GM19467 (cell line): ENCODE data around the gene PC.
"Not testable (repeated sequence)": the region's sequence is repeated elsewhere in the genome, so short reads cannot be mapped to it uniquely, and the experiment has no call there.

Experiments
- ATAC-seq: cut with Tn5 transposase; IDR thresholded peaks from one replicate; pipeline ENCODE4 v1.9.1; 2021; ENCODE audit warnings: mild to moderate bottlenecking, moderate library complexity; ENCODE audit not compliant: unreplicated experiment

The PC gene, protein sequence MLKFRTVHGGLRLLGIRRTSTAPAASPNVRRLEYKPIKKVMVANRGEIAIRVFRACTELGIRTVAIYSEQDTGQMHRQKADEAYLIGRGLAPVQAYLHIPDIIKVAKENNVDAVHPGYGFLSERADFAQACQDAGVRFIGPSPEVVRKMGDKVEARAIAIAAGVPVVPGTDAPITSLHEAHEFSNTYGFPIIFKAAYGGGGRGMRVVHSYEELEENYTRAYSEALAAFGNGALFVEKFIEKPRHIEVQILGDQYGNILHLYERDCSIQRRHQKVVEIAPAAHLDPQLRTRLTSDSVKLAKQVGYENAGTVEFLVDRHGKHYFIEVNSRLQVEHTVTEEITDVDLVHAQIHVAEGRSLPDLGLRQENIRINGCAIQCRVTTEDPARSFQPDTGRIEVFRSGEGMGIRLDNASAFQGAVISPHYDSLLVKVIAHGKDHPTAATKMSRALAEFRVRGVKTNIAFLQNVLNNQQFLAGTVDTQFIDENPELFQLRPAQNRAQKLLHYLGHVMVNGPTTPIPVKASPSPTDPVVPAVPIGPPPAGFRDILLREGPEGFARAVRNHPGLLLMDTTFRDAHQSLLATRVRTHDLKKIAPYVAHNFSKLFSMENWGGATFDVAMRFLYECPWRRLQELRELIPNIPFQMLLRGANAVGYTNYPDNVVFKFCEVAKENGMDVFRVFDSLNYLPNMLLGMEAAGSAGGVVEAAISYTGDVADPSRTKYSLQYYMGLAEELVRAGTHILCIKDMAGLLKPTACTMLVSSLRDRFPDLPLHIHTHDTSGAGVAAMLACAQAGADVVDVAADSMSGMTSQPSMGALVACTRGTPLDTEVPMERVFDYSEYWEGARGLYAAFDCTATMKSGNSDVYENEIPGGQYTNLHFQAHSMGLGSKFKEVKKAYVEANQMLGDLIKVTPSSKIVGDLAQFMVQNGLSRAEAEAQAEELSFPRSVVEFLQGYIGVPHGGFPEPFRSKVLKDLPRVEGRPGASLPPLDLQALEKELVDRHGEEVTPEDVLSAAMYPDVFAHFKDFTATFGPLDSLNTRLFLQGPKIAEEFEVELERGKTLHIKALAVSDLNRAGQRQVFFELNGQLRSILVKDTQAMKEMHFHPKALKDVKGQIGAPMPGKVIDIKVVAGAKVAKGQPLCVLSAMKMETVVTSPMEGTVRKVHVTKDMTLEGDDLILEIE

DNA sequence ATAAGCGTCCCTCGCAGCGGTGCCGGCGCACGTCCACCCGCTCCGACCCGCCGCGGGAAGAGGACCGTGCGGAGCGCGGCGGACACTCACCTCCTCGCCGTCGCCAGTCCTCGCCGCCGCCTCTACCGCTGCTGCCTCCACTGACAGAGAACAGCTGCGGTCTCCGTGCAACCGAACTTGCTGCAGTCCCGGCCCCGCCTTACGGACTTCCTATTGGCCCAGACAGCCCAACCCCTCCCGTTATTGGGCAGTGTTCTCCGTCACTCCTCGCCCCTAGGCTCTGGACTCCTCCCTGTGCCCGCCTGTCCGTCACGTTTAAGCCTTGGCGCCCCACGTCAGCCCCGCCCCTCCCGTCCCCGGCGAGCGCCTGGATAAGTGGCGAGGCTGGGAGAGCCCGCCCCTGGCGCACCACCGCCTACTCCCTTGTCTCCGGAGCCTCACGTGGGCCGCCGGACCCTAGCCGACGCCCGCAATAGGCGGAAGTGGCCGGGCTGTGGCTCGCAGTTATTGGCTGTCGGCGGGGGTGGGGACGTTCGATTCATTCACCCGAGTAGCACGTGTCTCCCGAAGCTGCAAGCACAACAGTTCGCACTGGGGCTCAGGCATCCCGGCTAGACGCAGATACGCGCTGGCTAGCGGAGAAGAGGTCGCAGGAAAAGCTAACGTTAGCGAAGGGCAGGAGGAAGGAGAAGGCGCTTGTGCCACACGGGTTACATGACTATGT is at the start of gene PC:
TSS of gene PC (minus strand) at position 152 of the 724 bp plus-strand sequence. CDS start 86,224 bp downstream, outside the sequence.
- peak; percentile 83 for ATAC-seq

DNA sequence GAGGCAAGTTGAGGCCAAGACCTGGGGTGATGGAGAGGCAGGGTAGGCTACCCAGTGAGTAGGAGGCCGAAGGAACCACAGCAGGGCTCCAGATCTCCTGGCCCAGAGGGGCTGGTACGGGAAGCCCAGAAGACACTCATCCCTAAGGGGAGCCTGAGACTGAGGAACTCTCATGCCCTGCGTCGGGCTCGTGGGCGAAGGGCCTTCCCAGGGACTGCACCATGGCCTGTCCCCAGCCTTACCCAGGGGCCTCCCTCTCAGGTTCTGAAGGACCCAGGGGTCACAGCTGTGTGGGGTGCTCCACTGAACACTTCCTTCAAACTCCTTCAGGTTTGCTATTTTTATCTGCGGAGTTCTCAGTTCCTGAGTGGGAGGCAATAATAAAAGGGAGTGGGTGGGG is 48.9 kb upstream of the PC start:
- no peak for ATAC-seq

DNA sequence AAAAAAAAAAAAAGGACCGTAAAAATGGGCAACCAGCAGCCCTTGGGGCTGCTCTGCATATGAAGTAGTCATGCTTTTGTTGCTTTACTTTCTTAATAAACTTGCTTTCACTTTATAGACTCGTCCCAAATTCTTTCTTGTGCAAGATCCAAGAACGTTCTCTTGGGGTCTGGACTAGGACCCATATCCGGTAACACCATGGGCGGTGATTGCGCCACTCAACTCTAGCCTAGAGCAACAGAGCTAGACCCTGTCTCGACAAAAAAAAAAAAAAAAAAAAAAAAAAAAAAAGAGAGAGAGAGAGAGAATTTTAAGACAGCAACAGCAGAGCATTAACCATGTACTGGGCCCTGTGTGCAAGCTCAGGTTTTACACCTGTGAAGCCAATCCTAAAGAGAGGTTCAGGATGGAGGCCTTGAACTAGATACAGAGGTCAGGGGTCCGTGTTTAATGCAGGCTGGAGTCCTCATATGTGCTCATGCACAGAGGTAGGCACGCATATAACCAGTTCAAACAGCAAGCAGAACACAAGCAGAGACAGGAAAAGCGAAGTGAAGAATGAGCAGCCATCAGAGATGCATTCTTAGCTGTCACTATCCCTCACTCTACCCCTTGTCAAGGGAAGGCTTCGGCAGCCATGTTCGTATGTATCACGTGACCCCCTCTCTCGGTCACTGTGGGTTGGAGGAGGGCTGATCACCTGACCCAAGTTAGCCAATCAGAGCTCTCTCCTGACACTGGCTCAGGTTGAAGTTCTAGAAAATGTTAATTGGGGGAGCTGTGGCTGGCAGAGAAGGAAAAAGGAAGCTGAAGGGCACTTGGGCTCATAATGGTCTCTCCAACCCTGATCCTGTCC is 48.1 kb upstream of the PC start:
- ATAC-seq: no peak

DNA sequence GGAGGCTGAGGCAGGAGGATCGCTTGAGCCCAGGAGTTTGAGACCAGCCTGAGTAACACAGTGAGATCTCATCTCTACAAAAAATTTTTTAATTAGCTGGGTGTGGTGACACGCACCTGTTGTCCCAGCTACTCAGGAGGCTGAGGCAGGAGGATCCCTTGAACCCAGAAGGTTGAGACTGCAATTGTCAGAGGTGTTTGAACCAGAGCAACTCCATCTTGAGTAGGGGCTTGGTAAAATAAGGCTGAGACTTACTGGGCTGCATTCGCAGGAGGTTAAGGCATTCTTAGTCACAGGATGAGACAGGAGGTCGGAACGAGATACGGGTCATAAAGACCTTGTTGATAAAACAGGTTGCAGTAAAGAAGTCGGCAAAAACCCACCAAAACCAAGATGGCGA is 47.0 kb upstream of the PC start:
- not testable (repeated sequence) for ATAC-seq

DNA sequence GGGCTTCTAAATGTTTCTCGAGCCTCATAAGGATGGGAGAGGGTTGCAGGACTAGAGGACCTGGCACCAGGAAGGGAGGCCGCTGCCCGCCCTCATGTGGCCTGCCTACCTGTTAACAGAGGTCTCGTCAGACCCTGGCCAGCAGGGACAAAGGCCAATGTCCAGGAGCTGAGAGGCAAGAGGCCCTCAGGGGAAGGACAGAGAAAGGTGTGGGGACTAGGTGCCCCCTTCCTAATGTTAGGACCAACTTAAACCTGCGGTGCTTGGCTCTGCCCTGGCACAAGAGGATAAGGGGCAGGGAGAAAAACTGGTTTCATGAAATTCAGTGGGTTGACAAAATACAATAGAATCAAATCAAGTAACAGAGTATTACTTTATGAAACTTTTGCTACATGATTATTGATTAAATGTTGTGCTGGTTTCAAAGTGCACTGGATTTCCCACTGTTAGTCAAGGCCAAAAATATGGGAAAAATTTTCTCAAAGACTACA is 44.8 kb upstream of the PC start:
- ATAC-seq: no peak

DNA sequence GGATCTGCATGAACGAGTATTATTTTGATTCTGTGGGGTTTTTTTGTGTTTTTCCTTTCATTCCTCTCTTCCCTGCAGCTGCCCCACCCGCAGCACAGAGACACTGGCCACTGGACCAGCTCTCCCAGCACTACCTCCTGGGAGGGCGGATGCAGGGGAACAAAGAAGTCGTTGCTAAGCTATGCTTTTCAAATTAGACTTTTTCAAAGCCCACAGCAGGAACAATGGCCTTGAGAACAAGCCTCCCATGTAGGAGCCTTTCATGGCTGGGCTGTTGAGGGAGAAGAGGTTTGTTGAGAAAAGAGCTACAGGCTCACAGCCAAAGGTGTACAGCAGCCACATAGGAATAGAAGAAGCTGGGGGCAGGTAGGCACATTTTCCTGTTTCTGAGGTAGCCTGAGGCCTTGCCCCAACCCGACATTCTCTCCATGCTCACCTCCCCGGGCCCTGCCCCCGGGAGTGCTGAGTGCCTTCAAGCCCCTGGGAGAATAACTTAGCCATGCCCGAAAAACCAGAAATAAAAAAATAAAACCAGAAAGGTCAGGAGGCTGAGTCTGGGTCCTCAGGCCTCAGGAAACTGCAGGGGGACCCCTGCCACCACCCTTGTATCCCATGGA is 44.2 kb upstream of the PC start:
- no peak for ATAC-seq

DNA sequence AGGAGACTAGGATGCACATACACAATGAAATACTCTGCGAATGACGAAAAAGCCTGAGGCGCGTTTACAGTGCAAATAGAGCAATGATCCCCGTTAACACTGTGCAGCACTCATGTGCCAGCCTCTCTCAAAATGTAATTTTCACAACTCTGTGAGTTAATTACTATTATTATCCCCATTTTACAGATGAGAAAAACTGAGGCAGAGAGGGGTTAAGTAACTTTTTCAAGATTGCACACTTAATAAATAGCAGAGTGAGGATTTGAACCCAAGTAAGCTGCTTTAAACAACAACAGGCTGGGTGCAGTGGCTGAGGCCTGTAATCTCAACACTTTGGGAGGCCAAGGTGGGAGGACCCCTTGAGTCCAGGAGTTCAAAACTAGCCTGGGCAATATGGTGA is 43.1 kb upstream of the PC start:
- ATAC-seq: no peak

DNA sequence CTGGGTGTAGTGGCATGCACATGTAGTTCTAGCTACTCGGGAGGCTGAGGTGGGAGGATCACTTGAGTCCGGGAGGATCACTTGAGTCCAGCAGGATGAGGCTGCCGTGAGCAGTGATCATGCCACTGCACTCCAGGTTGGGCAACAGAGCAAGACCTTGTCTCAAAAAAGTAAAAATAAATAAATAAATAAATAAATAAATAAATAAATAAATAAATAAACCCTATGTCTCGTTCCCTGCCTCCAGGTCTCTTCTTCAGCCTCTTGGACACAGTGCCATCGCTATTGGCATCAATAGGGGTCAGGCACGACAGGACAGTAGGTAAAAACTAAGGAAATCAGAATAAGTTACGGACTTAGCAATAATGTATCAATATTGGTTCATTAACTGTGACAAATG is 41.4 kb upstream of the PC start:
- ATAC-seq: no peak

DNA sequence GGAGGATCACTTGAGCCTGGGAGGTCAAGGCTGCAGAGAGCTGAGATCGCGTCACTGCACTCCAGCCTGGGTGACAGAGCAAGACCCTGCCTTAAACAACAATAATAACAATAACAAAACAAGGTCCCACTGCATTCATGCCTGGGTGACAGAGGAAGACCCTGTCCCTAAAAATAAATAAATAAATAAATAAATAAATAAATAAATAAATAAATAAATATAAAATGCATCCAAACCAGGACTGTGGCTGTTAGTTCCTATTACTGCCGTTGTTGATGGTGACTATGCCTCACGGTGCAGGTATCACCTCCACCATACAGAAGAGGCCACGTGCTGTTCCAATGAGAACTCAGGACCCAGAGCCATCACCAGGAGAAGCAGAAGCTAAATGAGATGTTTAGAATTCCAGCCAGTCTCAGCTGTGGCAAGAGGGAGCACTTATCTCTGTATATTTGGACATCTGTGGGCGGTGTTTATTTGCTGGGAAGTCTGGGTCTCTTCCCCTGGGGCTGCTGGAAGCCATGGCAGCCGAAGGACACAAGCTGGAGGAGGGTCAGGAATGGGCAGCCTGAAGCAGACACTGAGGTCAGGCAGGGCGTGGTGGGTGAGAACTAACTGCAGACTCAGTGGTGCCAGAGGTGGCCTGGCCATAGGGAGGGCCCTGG is 38.6 kb upstream of the PC start:
- ATAC-seq: no peak

DNA sequence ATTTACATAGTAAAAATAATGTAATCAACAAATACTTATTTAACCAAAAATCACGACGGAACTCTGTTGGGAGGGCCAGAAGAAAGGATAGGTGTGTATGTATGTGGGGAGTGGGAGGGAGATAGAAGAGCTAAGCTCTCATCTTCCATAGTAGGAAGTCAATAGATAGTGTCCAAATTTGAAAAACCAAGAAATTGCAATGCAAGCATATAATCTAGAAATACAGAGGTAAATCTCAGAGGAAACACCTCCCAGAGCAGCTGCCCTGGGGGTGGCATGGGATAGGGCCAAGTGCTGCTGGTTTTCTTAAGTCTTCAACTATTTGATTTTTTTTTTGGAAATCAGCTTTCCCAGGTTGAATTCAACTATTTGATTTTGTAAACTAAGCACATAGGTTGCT is 33.9 kb upstream of the PC start:
- ATAC-seq: no peak

DNA sequence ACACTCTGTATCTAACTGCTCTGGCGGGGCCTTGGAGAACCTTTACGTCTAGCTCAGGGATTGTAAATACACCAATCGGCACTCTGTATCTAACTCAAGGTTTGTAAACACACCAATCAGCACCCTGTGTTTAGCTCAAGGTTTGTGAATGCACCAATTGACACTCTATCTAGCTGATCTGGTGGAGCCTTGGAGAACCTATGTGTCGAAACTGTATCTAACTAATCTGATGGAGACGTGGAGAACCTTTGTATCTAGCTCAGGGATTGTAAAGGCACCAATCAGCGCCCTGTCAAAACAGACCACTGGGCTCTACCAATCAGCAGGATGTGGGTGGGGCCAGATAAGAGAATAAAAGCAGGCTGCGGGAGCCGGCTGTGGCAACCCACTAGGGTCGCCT is 31.2 kb upstream of the PC start:
- not testable (repeated sequence) for ATAC-seq

DNA sequence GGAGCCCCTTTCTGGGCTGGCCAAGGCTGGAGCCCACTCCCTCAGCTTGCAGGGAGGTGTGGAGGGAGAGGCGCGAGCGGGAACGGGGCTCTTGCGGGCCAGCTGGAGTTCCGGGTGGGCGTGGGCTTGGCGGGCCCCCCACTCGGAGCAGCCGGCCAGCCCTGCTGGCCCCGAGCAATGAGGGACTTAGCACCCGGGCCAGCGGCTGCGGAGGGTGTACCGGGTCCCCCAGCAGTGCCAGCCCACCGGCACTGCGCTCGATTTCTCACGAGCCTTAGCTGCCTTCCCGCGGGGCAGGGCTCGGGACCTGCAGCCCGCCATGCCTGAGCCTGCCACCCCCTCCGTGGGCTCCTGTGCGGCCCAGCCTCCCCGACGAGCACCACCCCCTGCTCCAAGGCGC is 30.6 kb upstream of the PC start:
- ATAC-seq: not testable (repeated sequence)

DNA sequence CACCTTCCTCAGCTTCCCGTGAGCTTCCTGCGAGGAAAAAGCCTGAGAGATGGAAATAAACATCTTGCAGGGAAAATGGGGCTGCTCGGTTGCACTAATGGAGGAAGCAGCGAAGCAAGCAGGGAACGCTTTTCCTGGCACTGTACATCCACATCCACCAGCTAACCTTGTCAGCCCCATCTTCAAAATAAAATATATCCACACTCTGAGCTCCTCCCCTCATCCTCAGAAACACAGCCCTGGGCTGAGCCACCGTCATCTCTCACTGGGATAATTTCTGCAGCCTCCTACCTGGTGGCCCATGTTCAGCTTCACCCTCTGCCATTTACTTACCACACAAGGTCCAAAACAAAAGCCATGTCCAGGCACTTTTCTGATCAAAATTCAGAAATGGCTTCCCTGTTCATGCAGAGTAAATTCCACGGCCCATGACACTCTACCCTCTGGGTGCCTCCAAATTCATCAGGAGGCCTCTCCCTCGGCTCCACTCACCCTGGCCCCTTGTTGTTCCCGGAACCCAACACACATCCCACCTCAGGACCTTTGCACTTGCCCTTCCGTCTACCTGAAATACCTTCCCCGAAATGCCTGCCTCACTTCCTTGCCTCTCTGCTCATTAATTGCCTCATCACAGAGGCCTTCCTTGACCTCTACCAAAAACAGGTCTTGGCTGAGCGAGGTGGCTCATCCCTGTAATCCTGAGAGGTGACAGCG is 29.9 kb upstream of the PC start:
- ATAC-seq: no peak

DNA sequence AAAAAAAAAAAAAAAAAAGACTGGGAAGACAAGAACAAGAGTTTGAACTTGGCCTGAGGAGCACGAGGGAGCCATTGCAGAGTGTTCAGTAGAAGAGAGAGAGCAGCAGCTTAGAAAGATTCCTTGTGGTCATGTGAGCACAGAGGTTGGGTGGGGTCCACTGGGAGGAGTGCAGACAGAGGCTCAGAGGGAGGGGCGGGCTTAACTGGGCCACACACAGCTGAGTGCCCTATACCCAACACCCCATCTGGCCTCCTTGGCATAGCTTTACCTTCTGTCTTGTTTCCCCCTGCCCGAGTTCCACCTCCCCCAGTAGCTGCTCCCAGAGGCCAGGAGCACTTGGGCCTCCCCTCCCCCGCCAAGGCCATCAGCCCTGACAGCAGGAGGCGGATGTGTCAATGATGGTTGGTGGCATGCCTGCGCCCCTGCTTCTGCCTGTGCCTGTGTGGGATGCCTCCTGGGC is 29.0 kb upstream of the PC start:
- ATAC-seq: no peak

DNA sequence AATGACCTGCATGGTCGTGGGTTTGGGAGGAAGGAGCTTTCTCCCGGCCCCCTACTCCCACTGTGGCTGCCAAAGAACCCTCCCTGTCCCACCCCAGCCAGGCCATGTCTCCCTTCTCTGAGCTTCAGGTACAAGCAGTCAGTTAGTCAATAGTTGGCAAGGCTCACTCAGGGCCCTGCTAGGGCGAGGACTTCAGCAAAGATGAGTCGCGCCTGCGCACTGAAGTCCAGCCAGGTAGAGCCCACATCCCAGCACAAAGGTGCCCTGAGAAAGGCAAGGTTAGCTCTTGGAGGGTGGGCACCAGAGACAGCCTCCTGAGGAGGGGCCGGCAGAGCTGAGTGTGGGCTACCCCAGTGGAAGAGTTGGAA is 28.0 kb upstream of the PC start:
- ATAC-seq: no peak

DNA sequence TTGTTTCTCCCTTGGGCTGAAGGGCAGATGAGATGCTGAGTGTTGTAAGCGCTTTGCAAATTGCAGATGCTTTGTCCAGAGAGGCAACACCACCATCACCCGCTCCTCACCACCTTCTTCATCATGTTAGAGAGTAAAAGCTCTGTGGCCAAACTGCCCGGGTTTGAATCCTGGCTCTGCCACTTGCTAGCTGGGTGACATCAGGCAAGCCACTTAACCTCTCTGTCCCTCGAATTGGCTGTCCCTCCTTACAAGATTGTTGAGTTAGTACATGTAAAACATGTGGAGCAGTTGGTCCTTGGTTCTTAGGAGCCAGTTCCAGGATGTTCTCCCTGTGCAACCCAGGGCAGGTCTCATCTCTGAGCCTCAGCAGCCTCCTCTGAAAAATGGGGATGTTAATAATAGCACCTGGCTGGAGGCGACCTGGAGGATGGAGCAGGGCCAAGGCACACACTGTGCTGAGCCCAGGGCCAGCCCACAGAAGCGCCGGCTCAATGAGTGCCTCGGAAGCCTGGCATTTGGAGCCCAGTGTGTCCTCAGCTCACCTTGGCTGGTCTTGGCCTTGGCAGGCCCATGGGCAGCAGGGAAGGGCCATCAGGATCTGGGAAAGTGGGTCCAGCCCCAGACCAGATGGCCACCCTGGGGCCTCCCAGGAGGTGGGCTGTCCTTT is 27.5 kb upstream of the PC start:
- ATAC-seq: no peak

DNA sequence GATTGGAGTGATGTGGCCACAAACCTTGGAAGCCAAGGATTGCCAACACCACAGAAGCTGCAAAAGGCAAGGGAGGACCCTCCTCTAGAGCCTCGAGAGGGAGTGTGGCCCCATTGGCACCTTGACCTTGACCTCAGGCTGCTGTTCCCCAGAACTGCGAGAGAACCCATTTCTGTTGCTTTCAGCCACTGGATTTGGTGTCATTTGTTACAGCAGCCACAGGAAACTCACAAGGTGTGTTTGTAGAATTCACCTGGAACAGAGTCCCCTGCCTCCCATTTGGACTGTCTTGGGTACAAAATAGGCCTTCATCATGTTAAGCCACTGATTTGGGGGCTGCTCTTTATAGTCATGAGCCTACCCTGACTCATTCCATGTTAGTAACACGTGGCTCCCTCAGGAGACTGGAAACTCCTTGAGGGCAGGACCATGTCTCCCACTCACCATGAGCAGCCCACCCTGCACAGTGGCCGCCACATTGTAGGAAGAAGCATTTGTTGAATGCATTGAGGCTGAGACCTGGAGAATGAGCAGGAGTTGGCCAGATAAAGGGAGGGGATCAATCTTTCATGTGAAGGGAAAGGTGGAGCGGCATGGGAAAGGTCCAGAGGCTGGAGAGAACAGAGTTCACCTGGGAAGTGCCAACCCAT is 25.2 kb upstream of the PC start:
- ATAC-seq: no peak
